Stimulated activated CD4-positive, alpha-beta T cell treated with anti-CD3 and anti-CD28 coated beads, TNF-alpha, amount 100 ng/mL, for 24 hours (primary cell): ENCODE data around the gene TECTB.

Source experiments
- DNase-seq, 3 experiments: peaks; one replicate each; pipeline ENCODE4 v3.0.0-alpha.2; 2020; ENCODE audit warnings: low read depth in 3 of 3

The TECTB gene

GRCh38 chr10:112275512-112276245, 7.5 kb upstream of the TECTB start:
- no peak for DNase-seq

- DNase-seq, result no peak
Measured at GRCh38 chr10:112278871-112279270, 4.3 kb upstream of the TECTB start.

DNA sequence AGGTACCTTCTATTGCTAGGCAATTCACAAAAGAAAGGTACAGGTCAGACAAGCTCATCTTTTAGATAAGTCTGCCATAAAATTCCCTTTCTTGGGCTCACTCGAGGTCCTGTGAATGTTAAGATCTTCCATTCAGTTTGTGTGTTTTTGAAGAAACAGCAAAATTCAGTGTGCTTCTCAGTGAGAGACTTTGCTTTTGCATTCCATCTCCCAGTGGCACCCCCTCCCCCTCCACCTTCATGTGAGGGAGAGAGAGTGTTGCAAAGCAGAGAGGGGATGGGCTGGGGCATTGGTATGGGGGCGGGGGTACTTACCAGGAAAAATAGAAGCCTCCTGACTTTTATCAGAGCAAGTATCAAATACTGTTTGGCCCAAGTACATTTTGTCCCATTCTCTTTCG, 3.8 kb upstream of the TECTB start:
- no peak for DNase-seq

DNA sequence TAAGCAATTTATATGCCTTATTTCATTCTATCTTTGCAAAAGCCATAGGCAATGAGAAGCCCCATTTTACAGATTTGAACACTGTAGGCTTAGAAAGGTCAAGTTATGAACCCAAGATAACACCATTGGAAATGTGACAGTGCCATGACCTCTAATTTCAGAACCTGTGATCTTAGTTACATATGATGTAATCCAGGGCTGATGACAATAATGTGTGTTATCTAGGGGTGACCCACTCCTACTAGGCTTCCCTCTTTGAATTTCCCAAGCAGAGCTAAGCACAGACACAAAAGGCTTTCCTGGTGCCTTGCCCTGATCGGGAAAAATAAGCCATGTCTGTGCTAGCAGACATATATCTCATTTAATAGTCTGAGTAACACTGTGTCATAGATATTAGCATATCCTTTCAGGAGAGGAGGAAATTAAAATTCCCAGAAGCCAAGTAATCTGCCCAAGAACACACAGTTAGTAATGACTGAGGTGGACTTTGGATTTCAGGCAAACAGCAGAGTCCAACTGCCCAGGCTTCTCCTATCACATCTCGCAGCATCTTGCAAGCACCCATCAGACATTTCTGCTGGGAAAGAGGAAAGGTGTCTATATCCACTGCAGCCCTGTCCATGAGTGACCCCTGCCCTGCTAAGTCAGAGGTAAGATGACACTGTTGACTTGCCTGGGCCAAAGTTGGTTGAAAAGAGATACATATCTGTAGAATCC, 2.8 kb upstream of the TECTB start:
- DNase-seq, result no peak

- no peak for DNase-seq
Measured at GRCh38 chr10:112282086-112282485, 1.1 kb upstream of the TECTB start.

DNA sequence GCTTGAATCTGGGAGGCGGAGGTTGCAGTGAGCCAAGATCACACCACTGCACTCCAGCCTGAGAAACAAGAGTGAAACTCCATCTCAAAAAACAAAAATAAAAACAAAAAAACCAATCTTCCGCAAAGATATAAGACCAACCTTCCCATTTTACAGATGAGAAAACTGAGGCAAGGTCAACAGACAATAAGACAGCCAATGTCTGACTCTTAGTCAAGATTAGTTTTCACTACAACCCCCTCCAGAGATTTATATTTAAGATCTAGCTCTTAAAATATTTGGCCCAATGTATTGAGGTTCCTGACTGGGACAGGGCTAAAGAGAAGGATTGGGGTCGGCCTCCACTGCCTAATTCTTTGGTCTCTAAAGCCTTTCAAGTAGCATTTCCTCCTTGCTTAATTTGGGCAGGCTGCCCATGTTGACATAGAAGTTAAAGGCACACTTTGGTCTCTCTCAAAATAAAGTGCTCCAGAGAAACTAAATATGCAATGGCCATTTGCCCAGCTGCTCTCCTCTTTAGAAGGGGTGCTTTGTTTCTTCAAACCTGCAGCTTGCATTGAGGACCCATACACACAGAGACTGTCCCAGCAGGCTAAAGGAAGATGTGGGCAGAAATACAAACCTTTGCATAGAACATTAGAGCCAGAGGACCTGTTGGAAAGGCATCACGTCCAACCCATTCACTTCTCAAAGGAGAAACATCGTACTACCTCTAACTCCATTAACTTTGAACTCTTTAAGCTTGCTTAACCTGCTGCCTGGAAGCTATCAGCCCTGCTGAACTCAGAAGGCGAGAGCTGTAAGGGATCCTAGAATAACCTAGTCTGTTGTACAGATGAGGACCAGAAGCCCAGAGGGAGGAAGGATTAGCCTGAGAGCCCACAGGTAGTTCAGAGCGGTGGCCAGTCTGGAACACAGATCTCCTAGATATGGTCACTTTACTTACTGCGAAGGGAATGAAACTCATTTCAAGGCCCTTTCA, 3.9 kb downstream of the TECTB start:
- DNase-seq, result no peak

- no peak for DNase-seq
Measured at GRCh38 chr10:112287844-112288243, 4.6 kb downstream of the TECTB start.

DNA sequence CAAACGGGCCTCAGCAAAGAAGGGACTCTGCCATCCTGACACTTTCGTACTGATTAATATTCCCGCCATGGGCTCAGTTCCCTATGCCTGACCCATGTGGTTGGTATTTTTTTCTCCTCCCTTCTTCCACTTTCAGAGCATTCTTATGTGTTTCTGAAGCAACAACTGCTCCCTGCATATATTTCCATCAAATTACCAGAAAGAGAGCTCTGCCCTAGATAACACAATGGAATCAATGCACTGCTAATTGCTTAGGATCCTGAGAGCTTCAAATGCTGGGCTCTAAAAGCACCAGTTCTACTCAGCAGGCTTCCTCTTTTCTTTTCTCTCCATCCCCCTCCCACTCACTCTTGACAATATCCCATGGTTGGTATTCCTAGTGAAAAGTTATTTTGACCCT, 5.3 kb downstream of the TECTB start:
- DNase-seq, result no peak

DNA sequence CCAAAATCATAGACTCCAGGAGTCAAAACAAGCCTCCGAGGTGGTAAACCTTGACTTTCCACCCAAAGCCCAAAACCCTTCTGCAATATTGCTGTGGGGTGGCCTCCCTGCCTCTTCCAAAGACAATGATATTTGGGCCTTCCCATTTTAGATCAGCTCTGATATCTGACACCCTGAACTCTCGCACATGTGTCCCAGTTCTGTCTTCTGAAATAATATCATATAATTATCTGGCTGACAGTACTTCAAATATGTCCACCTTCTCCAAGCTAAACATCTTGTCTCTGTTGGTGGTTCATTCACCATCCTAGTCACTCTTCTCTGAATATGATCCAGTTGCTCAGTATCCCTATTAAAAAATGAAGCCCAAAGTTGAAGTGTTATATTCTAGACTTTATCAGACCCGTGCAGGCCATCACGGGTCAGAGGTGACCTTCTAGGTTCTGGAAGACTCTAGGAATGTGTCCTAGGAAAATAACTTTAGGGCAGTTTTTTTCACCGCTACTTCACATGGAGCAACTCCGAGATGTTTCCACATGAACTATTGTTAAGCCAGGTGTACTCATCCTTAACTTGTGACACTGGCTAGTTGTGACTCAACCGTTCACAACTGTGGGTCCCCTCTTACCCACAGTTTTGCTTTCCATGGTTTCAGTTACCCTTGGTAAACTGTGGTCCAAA, 6.3 kb downstream of the TECTB start:
- no peak for DNase-seq

GRCh38 chr10:112290054-112290373, 6.8 kb downstream of the TECTB start:
- no peak for DNase-seq

DNA sequence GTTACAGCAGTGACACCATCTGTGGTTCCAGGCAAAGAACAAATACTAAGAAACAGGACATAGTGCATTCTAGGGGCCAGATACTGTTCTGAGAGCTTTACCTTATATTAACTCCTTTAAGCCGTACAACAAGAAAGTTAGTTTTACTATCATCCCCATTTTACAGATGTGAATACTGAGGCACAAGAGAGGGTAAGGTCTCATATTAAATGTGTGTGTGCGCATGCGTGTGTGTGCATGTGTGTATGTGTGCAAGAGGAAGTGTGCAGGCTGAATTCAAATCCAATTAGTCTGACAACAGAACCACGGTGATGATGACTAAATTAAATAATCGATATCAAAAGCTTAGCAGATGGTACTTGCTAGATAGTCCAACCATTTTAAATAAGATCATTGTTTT, 11.0 kb downstream of the TECTB start:
- DNase-seq, result no peak

DNA sequence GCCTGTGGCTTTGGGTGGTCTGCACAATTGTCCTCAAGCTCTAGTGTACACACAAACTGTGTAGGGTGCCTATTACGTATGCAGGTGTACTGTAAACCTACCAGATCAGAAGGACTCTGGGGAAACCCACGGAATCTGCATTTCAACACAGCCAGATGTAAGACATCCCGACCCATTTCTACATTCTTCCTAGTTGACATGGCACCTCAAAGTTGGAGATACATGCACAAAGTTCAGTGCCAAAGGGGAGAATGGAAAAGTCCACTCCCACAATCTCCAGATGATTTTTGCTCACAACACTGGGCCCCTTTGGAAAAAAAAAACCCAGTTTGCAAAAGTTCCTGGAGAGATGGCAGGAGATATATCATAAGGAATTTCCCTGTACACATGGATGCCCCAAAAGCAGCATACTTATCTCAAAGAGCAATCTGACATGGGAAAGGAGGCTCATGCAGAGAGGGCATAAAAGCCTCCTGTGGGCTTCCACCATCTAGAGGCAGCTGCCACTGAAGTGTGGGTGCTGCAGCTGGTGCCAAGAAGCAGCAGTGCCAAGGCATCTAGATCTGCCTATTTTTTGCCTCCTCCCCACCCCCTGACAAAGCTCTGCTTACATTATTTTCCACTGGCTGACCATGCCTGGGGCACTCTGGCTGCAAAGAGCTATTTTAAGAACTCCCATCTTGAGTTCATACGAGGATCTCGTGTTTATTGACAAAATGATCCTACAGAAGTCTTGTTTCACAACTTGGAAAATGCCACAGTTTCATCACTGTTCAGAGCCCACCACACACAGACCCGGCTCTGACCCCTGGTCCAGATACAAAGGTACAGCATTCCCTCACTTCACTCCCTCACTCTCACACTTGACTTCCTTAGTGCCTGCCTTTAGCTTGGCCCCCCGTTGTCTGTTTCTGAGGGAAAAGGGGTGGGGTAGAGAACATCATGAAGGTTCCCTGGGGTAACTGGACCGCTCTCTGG, 12.9 kb downstream of the TECTB start:
- DNase-seq, result no peak

- no peak for DNase-seq
Measured at GRCh38 chr10:112296908-112297331, 13.7 kb downstream of the TECTB start.

DNA sequence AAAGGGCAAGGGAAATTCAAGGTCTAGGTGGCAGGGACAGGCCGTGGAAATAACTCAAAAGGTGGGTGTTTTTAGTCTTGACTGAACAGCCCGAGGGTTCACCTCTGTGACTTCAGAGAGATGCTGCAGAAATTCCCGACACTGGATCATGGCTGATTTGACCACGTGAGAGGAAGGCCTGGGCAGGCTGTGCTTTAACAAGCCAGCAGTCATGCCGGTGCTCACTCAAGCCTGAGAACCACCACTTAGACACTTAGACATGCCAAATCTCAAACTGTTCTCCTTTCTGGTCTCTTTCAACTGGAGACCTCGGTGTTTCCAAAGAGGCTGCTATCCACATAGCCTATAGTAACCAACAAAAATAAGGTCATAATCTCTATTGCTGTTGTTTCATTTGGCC, 15.4 kb downstream of the TECTB start:
- no peak for DNase-seq

DNA sequence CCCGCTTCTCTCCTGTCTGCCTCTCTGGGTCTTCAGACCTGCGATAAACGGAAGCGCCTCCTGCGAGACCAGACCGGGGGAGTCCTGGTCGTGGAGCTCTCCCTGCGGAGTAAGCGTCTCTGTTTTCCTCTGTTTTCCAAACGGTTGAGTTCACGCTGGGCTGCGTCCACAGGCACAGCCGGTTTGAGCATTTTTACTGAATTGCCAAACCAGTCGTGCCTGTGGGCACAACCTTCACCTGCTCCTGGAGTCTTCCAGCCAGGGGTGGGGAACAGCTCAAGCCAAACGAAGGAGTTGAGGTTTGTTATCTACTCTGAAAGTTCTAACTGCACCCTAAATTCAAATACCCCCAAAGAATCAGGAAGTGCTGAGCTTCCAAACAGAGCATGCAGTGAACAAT, 16.3 kb downstream of the TECTB start:
- DNase-seq, result no peak

DNA sequence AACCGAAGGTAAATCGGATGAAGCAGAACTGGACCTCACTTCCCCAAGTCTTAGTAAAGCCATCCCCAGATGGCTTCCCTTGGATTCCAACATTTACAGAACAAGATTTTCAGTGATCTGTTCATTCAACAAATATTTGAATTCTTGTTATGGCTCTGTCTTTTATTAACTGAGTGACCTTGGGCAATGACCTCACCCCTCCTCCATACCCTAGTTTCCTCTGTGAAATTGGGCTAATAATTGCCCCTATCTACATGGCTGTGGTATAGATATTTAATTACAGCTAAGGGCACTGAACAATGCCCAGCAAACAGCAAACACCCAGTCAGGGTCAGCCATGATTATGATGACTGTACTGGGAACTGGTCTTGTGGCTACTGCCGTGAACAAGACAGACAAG, 19.1 kb downstream of the TECTB start:
- DNase-seq, result no peak

DNA sequence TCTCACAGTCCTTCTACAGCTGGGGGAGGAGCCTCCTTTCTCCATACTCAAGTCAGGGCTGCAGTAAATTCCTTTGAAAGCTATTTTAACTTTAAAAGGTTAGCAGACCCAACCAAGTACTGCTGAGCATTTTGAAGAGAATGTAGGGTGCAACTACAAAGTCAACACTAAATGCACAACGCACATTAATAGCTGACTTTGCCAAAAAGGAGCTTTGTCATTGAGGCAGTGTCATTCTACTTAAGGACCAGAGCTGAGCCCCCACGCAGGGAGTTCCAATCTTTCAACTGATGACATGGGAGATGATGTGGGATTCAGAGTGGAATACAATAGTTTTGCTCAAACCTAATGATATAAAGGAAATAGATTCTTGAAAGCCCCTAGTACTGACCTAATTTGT, 20.3 kb downstream of the TECTB start:
- DNase-seq, result no peak

DNA sequence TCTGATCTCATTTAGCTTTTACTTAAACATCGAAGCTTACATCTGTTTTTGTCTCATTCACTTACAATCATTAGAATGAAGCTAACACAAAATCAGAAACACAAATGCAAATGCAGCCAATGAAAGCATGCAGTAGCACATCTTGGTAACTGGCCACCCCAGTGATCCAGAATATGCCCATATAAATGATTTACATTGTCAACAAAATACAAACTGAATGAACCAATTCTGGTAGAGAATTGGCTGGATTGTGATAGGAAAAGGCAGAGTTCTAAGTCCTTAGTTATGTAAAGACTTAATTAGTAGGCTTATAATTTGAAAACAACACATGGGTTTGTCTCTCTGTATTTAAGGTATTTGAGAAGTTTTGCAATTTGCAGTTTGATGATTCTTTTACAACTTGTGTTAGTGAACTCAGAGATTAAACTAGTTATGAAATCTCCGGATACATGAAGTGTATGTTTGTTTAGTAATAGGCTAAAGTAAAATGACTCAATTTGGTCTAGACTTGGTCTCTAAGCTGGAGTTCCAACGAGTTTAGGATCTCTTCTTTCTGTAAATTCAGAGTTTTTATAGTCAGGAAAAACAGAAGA, 21.2 kb downstream of the TECTB start:
- no peak for DNase-seq

DNA sequence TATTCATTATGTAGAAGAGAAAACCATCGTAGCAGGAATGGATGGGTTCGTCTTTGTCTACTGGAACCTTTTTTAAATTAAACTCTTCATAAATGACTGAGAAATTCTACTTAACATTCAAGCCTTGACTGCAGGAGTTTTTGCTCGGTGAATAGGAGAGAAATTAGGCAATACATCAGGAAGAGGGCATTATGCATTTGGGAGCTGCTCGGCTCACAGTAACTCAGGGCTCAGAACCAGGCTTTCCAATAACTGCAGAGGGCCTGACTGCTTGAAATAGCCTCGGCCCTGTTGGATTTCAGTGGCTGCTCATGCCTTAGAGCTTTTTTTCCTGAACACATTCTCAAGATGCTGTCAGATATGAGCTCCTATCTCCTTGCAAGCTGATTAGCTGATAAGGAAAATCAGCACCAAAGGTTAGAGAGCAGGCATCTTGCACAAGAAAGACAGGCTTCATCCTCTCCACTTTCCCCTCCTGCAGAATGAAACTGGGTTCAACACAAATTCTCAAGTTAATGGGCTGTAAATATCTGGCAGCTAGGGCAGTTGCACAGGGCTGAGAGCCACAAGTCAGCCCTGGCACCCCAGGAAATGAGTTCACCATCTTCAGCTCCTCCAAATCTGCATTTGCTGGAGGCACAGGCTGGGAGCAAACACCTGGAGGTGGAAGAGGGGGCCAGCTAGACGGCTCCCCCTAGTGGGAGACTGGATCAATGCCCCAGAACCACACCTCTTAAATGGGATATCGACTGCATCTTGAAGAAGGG, 24.3 kb downstream of the TECTB start:
- peak in 2 of 3 experiments; percentile 1 to 16 for DNase-seq

DNA sequence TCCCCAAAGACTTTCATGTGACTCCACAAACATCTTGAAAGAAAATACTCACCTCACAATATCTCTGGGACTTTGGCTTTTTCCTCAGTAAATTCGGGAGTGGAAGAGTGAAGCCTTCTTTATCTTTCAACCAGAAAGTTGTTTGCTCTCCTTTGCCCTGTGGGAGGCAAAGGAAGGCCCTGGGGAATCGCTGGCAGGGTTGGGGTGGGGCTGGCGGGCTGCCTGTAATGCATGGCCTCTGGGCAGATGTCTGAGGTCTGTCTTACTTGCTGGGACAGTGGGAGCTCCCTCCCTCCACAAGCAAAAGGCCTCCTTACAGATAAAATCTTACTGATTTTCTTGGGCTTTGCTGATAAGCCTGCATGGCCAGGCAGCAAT, 24.9 kb downstream of the TECTB start:
- no peak for DNase-seq
